Activated T-helper 9 cell treated with anti-CD3 and anti-CD28 coated beads, Interleukin-2, amount 50 U/mL, for 16 hours (primary cell): ENCODE results near the gene SPOUT1.
"Not testable (repeated sequence)": the region's sequence is repeated elsewhere in the genome, so short reads cannot be mapped to it uniquely, and the experiment has no call there.

Source experiments
- DNase-seq: peaks from one replicate; pipeline ENCODE4 v3.0.0-alpha.2; 2020; ENCODE audit warnings: low read depth

SPOUT1 gene

DNA sequence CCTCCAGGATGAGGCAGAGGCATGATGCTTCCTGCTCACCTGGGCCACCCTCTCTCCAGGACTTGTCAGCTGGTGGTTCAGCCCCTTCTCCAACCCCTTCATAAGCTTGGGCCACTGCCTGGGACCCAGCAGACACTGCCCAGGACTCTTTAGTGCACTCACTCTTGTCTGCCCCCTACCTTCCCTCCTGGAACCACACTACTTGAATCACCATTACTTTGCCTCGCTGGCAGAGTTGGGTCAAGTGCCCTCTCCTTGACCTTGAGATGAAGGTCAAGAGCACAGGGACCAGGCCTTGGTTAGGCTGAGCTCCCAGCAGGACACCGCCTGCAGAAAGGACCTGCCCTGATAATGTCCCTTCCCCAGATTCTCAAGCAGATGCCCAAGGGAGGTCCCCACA is 19.8 kb downstream of the SPOUT1 start:
- no peak for DNase-seq

DNA sequence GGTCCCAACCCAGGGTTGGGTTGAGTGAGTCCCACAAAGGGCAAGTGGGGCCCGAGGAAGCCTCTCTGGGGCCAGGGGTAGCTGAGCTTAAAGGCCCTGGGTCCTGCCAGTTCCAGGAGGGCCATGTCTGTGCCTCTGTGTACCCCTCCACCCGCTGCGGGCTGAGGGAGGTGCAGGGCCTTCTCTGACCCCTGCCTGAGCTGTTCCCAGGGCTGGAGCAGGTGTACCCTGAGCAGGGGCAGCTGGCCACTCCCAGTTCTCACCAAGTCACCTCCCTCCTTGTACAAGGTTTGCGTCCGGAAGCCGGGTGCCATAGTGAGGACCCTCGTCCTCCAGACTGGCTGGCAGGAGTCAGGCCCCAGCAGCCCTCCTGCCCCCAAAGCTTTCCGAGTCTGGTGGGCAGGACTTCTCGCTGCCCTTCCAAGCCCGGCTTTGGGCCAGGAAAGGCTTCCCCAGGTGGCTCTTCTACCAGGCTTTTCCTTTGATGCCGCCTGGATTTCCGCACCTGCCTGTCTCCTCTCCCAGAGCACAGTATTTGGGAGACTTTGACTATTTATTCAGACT is 20.5 kb downstream of the SPOUT1 start:
- no peak for DNase-seq

DNA sequence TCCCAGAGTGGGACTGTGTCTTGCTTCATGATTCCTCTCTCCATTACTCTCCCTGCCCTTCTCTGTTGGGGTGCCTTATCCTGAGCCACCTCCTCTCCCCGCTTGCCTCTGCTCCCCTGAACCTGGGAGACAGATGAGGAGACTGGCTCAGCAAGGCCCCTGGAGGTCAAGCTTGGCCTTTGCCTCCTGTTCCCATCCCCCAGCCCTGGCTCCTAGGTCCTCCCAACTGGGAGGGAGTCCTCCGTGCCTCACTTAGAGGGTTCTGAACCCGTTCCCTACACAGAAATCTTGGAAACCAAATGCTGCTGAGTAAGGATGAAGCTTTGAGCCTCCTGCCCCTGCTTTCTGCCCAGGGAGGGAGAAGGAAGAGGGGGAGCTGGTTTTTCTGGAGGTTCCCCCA is 21.1 kb downstream of the SPOUT1 start:
- no peak for DNase-seq

DNA sequence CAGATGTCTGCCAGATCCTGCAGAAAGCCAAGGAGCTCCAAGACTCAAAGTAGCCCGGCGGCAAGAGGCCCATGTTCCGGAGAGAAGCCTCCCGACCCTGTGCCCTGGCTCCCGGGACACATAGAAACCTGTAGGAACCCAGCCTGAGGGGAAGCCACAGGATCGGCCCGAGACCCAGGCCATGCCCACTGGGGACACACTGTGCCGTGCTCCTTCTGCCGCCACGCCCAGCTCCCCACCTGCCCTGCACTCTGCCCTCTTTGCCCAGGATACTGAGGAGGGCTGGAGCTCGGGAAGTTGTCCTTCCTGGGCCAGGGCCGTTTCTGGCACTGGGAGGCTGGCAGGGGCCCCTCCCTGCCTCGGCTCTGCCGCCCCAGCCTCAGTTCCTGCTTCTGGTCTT is 21.8 kb downstream of the SPOUT1 start:
- DNase-seq = no peak

DNA sequence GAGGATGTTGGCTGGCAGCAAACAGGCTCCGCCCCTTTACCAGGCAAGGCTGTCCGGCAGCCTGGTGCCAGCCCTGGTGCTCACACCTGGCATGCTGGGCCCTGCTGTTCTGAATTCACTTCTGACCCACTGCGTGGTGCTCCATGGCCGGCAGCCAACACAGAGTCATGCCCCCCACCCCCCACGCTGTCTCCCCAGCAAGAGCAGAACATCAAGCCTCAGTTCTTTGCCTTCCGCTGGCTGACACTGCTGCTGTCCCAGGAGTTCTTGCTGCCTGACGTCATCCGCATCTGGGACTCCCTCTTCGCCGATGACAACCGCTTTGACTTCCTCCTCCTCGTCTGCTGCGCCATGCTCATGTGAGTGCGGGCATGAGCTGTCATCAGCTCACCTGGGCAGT is 23.9 kb downstream of the SPOUT1 start:
- no peak for DNase-seq

DNA sequence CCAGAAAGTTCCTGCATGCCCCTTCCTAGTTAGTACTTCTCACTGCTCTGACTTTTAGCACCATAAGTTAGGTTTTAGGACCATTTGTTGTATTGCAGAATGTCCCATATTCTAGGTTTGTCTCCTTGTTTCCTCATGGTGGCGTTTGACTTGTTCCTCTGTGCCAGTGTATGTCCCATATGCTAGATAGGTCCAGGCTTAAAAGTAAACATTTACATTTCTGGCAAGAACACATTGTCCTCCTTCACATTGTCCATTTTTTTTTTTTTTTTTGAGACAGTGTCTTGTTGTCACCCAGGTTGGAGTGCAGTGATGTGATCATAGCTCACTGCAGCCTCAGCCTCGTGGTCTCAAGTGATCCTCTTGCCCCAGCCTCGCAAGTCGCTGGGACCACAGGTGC is 27.1 kb downstream of the SPOUT1 start:
- no peak for DNase-seq

DNA sequence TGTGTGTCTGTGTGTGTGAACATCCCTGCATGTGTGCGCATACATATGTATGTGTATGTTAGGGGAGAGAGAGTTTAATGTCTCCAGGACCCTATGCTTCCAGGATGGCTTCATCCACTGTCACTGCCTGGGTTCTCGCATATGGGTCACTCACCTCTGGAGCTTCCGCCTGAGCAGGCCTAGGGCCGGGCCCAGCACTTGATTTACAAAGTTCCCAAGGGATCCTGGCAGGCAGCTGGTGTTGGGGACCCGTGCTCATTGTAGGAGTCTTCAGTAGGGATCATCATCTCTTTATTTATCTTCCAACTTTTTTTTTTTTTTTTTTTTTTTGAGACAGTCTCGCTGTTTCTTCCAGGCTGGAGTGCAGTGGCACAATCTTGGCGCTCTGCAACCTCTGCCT is 29.5 kb downstream of the SPOUT1 start:
- DNase-seq = no peak

DNA sequence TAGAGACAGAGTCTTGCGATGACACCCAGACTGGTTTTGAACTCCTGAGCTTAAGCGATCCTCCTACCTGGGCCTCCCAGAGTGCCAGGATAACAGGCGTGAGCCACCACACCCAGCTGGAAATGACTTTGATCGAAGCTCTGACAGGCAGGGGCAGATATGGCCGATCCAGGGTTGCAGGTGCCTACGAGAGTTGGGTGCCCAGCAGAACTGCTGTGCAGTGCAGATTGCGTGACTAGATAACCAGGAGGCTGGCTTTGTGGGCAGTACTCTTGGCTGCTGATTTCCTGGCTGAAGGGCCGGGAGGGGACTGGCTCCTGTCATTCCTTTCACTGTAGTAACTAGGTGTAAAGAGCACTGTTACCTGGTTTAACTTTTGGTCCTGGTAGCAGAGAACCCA is 30.7 kb downstream of the SPOUT1 start:
- no peak for DNase-seq

DNA sequence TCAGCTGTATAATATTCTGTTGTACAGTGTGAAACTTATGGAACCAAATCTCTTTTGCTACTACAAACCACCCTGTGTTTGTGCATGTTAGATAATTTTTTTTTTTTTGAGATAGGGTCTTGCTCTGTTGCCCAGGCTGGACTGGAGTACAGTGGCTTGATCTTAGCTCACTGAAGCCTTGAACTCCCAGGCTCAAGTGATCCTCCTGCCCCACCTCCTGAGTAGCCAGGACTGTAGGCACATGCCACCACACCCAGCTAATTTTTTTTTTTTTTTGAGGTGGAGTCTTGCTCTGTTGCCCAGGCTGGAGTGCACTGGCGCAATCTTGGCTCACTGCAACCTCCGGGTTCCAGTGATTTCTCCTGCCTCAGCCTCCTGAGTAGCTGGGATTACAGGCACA is 34.6 kb downstream of the SPOUT1 start:
- not testable (repeated sequence) for DNase-seq

DNA sequence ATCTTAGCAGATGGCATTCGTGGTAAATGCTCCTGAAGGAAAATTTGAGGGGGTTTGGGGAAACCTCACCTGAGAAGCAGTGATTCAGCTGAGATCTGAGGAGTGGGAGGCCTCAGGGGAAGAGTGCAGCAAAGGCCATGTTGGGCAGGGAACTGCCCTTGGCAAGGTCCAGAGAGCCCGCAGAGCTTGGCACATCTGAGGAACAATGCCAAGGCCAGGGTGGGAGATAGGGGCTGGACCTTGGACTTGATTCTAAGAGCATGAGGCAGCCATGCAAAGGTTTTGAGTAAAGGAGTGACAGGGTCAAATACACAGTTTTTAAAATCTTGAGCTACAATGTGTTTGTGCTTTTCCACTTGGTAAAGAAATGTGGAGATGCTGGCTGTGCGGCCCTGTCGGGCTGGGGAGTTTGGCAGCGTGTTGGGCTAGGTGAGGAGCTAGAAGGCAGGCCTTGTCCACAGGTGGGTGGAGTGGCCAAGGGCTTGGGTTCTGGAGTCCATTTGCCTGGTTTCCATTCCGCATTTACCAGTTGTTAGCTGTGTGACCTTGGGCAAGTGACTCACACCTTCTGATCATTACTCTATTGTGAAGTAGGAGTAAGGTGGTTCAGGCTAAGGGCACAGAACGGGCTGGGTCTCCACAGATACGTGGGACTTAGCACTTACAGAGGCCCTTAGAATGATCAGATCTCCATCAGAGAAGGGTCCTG is 36.5 kb downstream of the SPOUT1 start:
- DNase-seq = no peak

DNA sequence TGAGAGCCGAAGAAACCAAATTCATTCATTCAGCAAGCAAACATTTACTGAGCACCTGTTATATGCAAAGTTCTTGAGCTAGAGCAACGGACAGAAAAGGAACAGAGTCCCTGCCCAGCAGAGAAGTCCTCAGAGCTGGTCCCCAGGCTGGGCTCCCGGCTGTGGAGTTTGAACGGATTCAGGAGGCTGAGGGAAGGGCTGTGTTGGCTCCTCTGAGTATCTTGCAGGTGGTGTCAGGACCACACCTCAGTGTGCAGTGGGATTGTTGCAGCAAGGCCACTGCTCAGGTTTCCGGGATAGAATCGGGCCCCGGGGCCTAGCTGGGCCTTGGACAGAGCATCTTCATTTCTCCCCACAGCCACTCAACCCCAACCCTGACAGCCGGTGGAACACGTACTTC is 37.5 kb downstream of the SPOUT1 start:
- no peak for DNase-seq

DNA sequence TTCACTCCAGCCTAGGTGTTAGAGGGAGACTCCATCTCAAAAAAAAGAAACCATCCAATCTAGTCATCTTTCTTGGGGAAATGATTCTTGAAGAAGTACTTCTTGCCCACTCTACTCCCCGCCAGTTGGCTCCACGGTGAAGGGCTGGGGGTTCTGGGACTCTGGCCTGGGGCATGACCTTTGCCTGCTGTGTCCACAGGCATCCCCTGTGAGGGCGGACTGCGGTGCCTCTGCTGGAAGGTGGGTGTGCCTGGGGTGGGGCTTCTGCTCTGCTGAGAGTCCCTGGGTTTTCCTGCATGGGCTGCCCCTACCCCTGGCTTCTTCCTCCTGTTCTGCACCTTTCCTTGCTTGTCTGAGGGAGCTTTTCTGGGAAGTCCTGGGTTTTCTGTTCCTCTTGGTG is 39.1 kb downstream of the SPOUT1 start:
- no peak for DNase-seq

DNA sequence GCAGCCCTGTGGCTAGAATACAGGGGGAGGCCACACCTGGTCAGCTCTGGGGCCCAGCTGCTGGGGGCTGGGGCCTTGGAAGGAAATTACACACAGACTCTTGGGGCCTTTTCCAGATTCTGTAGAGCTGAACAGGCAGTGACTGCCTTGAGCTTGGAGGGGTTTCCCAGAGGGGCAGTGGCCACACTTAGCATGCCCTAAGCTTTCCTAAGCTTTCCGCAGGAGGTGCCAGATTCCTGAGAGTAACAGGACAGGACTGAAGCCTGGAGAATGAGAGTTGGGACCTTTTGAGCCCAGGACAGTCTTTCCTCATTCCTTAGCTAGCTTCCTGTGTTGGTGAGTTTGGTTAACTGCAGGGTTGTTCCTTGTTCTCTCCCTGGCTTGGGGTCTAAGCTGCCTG is 41.1 kb downstream of the SPOUT1 start:
- no peak for DNase-seq

DNA sequence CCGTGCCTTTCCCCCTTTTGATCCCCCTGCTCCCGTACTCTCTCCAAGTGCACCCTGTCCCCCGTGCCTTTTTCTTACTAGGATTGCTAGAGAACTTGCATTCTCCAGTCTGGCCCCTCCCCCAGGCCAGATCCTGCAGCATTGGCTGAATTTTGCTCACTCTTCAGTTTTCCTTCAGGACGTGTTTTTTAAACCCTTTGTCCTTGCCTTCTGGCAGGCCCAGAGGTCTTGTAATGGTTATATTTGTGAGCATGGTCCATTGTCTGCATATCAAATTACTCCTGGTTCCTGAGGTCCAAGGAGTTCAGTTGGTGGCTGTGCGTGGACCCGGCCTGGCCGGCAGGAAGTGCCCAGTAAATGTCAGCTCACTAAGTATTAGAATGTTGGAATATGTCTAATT is 41.9 kb downstream of the SPOUT1 start:
- DNase-seq = no peak

DNA sequence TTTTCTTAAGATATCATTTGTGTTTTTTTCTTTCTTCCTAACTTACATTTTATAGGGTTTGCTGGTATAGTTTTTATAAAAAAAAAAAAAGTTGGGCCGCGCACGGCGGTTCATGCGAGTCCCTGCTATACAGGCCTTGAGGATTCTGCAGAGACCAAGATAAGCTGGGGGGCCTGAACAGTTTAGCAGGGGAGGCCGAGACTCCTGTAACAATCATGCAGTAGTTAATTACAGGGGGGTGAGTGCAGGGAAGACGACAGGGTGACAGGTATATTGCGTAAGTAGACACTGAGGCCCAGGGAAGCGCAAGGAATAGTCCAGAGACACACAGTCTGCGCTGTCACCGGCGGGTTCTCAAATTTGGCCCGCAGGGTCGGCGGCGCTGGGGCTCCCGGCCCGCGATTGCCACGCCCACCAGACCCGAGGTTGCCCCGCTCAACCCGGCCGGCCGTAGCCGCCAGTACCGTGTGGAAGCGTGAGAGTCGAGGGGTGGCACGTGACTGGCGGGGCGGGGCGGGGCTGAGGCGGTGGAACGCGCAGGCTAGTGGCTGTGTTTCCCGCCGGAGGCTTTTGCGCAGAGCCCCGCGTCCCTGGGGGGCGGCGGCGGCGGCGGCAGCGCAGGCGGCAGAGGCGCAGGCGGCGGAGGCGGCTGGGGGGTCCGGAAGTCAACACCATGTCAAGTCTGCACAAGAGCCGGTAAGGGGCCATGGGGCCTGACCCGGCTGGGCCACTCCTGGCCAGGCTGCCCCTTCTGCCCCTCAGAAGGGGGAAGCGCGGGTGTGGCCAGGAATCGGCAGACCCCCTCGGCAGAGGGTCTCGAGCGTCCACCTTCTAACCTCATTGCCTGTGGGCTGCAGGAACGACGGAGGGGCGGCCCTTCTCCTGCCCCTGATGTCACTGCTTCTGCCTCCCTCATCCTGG is 42.7 kb downstream of the SPOUT1 start, which contains the start of gene TBC1D13:
TBC1D13 (plus strand) TSS at position 573 of the 921 bp plus-strand sequence; CDS start at position 674, 101 bp downstream.
- DNase-seq = peak; percentile 85

DNA sequence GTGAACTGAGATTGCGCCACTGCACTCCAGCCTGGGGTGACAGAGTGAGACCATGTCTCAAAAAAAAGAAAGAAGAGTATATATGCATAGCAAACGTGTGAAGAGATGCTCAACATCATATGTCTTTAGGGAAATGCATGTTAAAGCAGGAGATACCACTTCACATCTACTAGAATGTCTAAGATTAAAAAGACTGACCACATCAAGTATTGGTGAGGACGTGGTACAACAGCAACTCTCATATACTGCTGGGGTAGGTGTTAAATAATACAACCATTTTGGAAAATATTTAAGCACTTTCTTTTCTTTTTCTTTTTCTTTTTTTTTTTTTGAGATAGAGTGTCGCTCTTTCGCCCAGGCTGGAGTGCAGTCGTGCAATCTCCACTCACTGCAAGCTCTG is 44.2 kb downstream of the SPOUT1 start:
- DNase-seq = no peak

DNA sequence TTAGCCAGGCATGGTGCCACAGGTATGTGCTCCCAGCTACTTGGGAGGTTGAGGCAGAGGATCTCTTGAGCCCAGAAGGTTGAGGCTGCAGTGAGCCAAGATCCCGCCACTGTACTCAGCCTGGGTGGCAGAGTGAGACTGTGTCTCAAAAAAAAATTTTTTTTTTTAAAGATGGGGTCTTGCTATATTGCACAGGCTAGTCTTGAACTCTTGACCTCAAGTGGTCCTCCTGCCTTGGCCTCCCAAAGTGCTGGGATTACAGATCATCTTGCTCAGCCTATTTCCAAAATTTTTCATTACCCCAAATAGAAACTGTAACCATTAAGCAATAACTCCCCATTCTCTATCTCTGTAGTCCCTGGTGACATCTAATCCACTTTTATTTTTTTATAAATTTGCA is 46.9 kb downstream of the SPOUT1 start:
- DNase-seq = no peak

DNA sequence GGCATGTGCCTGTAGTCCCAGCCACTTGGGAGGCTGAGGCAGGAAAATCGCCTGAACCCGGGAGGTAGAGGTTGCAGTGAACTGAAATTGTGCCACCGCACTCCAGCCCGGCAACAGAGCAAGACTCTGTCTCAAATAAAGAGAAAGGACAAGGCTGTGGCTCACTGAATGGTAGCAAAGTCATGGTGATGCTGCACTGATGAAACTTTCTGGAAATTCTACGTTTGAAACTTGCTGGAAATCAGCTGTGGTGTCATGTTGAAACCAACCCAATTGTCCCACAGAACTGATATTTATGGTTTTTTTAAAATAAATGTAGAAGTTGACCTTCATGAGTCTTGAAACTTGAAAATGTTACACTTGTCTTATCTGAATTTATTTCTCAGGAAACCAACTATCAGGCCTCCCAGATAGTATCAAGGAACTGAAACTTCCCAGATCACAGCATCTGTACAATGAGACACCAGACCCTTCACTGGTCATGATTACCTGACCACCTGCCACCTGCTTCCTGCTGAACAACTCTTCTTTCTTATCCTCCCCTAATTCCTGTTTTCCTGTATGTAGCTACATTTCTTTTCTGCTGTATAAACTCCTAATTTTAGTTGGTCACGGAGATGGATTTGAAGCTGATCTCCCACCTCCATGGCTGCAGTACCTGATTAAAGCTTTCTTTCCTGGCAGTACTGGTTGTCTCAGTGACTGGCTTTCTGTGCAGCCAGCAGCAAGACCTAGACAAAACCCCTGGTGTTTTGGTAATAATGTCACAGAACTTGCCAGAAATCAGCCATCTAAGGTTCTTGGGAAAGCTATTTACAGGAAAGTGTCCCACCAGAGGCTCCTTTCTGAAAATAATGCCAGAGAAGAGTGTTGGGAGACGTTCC is 48.2 kb downstream of the SPOUT1 start:
- no peak for DNase-seq

DNA sequence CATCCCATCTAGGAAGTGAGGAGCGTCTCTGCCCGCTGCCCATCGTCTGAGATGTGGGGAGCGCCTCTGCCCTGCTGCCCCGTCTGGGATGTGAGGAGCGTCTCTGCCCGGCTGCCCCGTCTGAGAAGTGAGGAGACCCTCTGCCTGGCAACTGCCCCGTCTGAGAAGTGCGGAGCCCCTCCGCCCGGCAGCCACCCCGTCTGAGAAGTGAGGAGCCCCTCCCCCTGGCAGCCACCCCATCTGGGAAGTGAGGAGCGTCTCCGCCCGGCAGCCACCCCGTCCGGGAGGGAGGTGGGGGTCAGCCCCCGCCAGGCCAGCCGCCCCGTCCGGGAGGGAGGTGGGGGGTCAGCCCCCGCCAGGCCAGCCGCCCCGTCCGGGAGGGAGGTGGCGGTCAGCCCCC is 49.5 kb downstream of the SPOUT1 start:
- DNase-seq = not testable (repeated sequence)

DNA sequence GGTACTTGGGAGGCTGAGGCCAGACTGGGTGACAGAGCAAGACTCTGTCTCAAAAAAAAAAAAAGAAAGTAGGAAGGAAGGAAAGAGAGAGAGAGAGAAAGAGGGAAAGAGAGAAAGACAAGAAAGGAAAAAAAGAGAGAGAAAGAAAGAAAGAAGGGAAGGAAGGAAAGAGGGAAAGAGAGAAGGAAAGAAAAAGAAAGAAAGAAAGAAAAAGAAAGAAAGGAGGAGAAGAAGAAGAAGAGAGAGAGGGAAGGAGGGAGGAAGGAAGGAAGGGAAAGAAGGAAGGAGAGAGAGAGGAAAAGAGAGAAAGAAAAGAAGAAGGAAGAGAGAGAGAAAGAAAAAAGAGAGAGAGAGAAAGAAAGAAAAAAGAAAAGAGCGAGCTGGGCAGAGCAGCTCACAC is 54.8 kb downstream of the SPOUT1 start:
- no peak for DNase-seq

DNA sequence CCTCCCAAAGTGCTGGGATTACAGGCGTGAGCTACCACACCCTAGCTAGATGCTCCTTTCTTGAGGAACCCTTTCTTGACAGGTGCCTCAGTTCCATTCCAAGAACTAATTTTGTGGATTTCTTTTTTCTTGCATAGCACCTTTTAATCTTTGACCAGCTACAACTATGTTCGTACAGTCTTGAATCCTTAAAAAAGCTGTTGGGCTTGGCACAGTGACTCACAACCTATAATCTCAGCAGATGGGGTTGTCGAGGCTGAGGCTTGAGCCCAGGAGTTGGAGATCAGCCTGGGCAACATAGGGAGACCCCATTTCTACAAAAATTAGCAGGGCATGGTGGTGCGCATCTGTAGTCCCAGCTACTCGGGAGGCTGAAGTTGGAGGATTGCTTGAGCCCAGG is 56.5 kb downstream of the SPOUT1 start:
- no peak for DNase-seq
